Renal pelvis (tissue), 4 donors: ENCODE results near the gene SIK3. TPM values are rescaled to one million over a fixed set of nuclear protein-coding genes. Genes with fewer than 3 reads are reported as not detected.

Experiments
- DNase-seq: peaks from one replicate; pipeline ENCODE4 v3.0.0-alpha.2; 2013
- polyA plus RNA-seq, 3 donors: library from polyadenylated mRNA; unstranded; fragments of 120-200 nt; gene quantifications; one replicate each; pipeline ENCODE4 v1.2.1, GENCODE V29; 2013; ENCODE audit not compliant: insufficient read length in 3 of 3

Gene SIK3
- polyA plus RNA-seq, 3 donors, result 34.9 to 46.3 (median 45.6) TPM

GRCh38 chr11:116868066-116868465, 230.2 kb downstream of the SIK3 start:
- no peak for DNase-seq

DNA sequence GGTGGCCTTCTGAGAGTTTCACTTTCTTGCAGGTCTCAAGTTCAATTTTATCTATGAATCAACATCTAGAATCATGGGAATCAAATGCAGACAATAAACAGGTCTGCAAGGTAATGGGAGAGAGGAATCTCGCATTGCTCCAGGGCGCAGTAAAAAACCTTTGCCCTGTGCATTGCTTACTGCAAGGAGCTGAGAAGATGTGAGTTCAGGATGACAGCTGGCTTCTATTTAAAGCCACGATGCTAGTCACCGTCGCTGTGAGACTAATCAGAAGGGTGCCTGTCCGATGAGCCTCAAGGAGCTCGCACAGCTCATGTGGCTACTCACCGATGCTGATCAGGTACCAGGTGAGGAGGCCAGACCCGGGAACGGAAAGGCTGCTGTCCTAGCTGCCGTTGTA, 230.6 kb downstream of the SIK3 start:
- no peak for DNase-seq

DNA sequence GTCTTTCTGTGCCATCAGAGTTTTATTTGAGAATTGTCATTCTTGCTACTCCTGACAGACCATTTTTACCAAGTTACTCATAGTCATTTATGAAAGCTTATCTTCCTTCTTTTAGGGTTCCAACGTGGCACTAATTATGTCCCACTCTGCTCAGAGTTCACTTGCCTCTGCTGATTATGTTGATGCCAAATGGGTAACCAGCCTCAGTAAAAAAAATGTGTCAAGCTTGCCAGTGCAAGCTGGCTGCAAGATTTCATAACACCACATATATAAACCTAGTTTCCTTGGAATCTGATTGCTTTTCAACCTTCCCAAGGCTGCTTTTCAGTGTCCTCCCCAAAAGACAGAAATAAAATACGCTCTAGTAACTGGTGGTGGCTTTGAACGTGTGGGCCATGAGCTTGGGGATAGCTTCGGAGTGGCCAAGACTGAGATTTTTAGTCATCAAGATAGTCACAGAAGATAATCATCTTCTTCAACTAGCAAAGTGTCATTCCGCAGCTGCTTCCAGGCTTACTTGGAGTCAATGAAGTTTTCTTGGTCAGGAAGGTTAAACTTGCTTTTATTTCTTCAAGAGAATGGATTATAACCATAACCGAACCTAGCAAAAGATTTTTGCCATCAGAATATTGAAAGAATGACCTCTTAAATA, 231.3 kb downstream of the SIK3 start:
- DNase-seq, result no peak

GRCh38 chr11:116865696-116866095, 232.5 kb downstream of the SIK3 start:
- no peak for DNase-seq

DNA sequence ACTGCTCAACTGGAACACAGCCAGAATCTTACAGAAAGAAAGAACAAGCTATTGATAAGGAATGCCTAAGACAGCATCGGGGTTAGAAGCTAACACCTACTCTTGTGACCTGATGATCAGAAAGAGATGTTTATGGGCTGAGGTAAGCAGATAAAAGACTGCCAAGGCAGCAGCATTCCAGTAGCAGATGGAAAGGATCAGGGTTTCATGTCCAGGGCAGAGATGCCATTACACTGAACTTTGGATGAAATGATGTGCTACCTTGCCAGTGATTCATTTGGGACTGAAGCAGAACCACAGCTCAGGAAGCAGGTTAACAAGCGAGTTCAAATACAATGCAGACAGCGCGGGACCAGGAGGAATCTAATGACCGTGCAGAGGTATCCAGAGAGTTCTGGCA, 233.7 kb downstream of the SIK3 start:
- no peak for DNase-seq

DNA sequence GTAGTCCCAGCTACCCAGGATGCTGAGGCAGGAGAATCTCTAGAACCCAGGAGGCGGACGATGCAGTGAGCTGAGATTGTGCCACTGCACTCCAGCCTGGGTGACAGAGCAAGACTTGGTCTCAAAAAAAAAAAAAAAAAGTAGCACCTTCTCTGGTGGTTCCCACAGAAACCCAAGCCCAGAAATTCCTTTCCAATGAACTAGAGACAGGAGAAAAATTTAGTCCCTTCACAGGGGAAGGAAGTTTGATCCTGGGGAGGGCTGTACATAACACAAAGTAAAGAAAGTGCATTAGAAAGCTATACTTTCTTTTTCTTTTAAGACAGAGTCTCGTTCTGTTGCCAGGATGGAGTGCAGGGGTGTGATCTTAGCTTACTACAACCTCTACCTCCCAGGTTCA, 235.3 kb downstream of the SIK3 start:
- no peak for DNase-seq

DNA sequence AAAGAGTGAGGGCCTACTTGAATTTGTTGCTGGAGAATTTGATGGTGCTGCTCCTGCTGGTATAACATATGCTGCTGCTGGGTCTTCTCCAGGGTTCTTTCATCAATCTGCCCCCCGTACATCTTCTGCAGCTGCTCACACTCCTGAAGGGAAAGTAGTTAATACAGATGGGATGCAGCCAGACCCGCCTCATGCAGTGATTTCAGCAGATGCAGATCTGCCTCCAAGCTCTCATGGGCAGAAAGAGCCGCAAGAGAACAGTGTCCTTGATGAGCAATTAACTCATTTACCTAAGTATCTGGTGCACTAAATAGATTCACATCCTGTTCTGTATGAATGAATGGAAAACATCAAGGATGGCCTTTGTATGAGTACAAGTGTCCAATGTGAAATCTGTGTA, 236.0 kb downstream of the SIK3 start:
- DNase-seq, result no peak

GRCh38 chr11:116861539-116861938, 236.7 kb downstream of the SIK3 start:
- DNase-seq, result no peak

GRCh38 chr11:116860303-116860702, 237.9 kb downstream of the SIK3 start:
- DNase-seq, result no peak

GRCh38 chr11:116859175-116859574, 239.1 kb downstream of the SIK3 start:
- no peak for DNase-seq

DNA sequence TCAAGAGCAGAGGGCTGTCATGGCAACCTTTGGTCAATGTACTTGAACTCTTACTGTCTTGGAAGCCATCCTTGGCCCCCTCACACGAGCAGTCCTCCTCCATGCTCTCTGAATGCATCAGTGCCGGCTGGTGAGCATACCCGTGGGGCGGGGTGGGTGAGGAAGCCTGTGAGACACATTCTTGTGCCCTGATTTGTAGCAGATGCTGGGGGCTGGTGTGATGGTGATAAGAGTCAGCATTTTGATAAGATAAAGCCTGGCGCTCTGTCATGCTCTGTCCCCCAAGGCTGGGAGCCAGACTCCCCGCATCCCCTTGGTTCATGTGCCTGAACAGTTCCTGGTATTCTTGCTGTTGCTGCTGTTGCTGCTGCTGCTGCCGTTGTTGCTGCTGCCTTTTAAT, 240.3 kb downstream of the SIK3 start:
- DNase-seq, result no peak

- no peak for DNase-seq
Observed at GRCh38 chr11:116857316-116857715, 240.9 kb downstream of the SIK3 start.

DNA sequence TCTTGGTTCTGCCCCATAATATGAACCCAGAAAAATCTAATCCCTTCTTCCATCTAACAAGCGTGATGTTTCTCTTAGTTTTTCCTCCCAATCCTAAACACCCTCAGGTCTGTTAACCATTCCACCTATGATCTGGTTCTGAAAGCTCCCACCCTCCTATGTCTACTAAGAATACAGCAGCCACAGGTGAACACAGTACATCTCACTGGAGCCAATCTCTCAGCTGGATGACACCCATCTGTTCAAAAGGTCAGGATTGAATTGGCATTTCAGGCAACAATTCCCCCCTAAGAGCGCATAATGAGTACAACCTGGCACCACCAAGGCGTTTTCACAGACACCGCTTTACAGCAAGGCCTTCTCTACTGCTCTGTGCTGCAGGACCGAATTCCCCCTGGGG, 241.8 kb downstream of the SIK3 start:
- DNase-seq, result no peak

GRCh38 chr11:116855413-116855812, 242.8 kb downstream of the SIK3 start:
- no peak for DNase-seq

- no peak for DNase-seq
Observed at GRCh38 chr11:116853461-116854073, 244.7 kb downstream of the SIK3 start.

DNA sequence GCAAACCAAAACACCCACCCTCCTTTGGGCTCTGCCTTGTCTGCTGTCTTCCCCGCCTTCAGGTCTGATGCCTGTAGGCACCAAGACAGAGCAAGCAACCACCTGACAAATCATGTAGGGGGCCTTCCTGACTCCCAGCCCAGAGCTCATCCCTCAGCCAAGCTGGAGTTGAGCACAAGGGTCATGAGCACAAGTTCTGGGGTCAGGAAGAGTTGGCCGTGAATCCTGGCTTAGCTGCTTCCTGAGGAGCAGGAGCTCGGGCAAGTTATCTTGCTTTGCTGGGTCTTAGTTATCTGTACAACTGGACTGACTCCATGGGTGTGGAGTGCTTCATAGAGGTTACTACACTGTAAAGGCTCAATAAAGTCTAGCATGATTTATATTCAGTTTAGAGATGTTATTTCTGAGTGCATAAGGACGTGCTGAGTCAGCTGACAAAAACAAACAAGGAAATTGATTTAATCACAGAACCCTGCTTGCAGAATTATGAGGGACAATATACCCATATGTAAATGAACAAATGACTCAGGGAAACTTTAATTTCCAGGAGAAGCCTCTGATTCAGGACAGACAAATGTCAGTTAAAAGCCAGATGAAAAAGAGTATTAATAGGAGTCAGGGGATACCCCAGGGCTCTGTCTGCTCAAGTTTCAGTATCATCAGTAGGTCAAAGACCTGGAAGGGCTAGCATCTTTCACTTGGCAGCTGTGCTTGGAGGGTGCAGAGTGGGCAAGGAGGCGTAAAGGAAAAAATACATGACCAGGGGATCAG, 245.8 kb downstream of the SIK3 start:
- DNase-seq, result no peak

- no peak for DNase-seq
Observed at GRCh38 chr11:116851626-116852025, 246.6 kb downstream of the SIK3 start.

DNA sequence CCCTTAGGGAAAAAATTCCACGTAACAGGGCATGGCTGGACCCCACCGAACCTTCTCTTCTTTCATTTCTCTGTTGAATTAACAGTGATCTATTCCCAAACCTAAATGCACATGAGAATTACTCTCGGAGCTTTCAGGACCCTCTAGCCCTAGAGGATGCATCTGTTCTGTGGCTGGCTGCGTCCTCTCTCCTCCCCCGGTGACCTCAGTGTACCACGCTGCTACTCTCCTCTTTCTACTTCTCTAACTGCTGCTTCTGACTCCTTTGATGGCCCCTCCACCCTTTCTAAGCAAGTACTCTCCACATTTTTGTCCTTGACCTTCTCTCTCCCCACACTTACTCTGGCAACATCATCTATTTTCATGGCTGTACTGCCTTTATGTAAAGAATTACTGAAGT, 248.7 kb downstream of the SIK3 start:
- no peak for DNase-seq

- DNase-seq, result no peak
Observed at GRCh38 chr11:116849060-116849459, 249.2 kb downstream of the SIK3 start.

DNA sequence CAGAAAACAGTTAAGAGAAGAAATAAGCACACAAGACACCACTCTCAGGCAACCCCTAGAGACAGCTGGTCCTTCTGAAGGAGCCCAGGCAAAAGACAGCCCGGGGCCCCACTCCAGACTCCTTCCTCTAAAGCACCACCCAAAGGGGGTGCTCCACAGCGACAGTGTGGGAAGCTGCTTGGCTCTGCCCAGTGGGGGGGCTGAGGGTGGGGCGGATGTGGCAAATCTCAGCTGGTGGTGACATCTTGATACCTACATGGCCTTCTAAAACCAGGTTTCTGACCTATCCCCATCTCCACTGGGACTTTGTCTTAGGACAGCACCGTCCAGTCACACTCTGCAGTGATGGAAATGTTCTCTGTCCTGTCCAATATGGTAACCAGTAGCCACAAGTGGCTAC, 250.6 kb downstream of the SIK3 start:
- no peak for DNase-seq

GRCh38 chr11:116844722-116845121, 253.5 kb downstream of the SIK3 start:
- no peak for DNase-seq

DNA sequence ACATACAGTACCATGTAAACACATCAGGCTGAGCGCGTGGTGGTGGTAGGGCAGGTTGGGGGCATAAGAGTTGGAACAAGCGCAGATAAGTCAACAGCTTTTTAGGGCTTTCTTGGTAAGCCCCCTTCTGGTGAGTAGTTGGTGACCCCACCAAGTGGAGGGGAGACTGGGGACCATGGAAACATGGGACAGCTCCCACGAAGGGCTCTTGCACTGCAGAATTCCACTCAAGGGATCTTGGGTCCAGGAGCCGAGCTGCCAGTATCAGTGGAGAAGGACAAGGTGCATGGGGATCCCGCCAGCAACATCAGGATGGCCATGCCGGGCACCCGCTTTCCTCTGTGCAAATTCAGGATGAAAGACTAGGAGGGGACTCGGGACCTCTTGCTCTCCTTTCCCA, 254.6 kb downstream of the SIK3 start:
- DNase-seq, result no peak

DNA sequence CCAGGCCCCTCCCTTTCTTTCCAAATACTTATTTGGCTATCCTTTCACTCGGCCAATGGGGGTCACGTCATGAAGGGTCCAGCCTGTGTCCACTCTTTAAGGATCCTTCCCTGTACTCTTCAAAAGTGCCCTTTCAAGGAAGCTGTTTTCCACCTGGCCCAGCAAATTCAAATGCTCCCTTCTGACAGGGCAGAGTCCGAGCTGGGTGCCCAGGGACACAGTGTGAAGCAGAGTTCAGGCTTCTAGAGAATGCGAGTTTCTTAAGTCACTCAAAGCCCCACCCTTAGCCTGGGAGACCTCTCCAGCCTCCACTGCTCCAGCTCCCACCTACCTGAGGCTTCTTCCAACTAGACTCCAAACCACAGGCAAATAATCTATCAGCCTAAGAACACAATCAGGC, 255.3 kb downstream of the SIK3 start:
- DNase-seq, result no peak
